Measurements from ENCODE around the gene TMEM231.

GRCh38 chr16:75578725-75579124 lies 22.7 kb upstream of the TMEM231 start:
- TF ChIP-seq TCF12 (IDR thresholded peaks at IDR 0.05; ENCODE audit: low read depth, low read length) (no peak), CTCF (IDR thresholded peaks at IDR 0.05; ENCODE audit: control extremely low read depth in 1 of 3, insufficient read depth in 1 of 3, low read depth in 1 of 3, low read length in 3 of 3) (no peak), POLR2A (IDR thresholded peaks at IDR 0.05; ENCODE audit: control extremely low read depth in 1 of 2, low read depth in 2 of 2, low read length in 2 of 2) (no peak), BCL11A (IDR thresholded peaks at IDR 0.05; ENCODE audit: low read depth in 2 of 2, low read length in 2 of 2) (no peak), ASH2L (IDR thresholded peaks at IDR 0.05; ENCODE audit: low read length) (no peak), RBBP5 (IDR thresholded peaks at IDR 0.05; ENCODE audit: borderline replicate concordance, low read depth, low read length) (no peak), KDM5A (IDR thresholded peaks at IDR 0.05; ENCODE audit: low read length) (no peak), SP2 (IDR thresholded peaks at IDR 0.05; ENCODE audit: low read length) (no peak), GABPA (IDR thresholded peaks at IDR 0.05; ENCODE audit: borderline replicate concordance, insufficient read depth, low read length) (no peak), EGR1 (IDR thresholded peaks at IDR 0.05; ENCODE audit: borderline replicate concordance, low read depth, low read length) (no peak), MAFK (IDR thresholded peaks at IDR 0.05; ENCODE audit: low read depth, low read length) (no peak), SIN3A (conservative IDR thresholded peaks at IDR 0.05 in 1 of 2, IDR thresholded peaks at IDR 0.05 in 1 of 2; ENCODE audit: low read depth in 1 of 2, low read length in 2 of 2) (no peak)
